Astrocyte of the spinal cord (primary cell): ENCODE data around the gene C2CD4C.
"Not testable (repeated sequence)": the region's sequence is repeated elsewhere in the genome, so short reads cannot be mapped to it uniquely, and the experiment has no call there.

ENCODE experiments used
- DNase-seq: peaks from one replicate; pipeline ENCODE4 v3.0.0; 2011; ENCODE audit warnings: low read depth, low spot score
- H3K4me3 ChIP-seq: 2 replicates; pipeline ENCODE4 v1.5.1; 2011; ENCODE audit warnings: low read depth, mild to moderate bottlenecking, low read length, moderate library complexity
- CTCF ChIP-seq: IDR thresholded peaks from 2 replicates; pipeline ENCODE4 v1.5.1; 2012; ENCODE audit warnings: low read depth, mild to moderate bottlenecking, low read length, inconsistent platforms
- in situ Hi-C: cut with HindIII; loops from 2 replicates; pipeline ENCODE4 v1.10.0; 2017; ENCODE audit warnings: low sequenced_read_pairs

The C2CD4C gene

GRCh38 chr19:384799-385169, 24.2 kb downstream of the C2CD4C start:
- H3K4me3 ChIP-seq, result no peak overlapping the region
- no peak for TF ChIP-seq CTCF
- no peak for DNase-seq
- in situ Hi-C loops, result no loop called here

DNA sequence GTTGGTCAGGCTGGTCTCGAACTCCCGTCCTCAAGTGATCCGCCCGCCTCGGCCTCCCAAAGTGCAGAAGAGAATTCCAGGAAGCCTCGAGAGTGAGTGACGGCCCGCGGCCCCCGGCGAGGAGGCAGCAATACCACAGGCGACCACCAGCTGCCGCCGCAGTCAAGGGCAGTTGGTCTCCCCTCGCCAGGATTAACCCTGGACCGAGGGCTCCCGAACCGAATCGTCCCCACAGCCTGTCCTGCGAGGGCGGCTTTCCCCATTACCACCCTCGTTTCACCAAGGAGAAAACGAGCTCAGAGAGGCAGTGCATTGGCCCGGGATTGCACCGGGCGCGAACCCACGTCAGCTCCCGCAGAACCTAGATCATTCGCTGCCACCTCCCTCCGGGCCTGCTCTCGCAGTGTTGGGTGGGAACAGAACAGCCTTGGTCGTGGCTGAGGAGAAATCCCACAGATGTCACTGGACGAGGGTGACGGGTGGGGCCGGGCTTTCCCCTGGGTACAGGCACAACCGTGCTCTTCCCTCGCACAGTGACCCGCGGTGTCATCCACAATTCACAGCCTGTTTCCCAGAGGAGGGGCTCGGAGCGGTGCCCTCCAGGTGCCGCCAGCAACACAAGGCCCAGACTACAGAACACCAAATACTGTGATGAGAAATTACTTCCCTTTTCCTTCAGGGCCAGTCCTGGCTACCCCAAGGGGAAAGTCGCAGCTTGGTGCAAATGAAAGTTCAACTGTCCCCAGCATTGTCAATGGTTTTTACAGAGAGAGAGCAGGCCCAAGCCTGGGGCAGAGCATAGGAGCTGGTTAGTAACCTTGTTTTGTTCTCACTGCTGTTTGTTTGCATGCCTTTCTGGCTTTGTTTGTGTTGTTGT, 24.8 kb downstream of the C2CD4C start:
- peak; percentile 41 for TF ChIP-seq CTCF
- DNase-seq, result no peak
- H3K4me3 ChIP-seq, result no peak overlapping the region
- in situ Hi-C loops, result no loop called here

- no peak overlapping the region for H3K4me3 ChIP-seq
- in situ Hi-C loops, result no loop called here
- no peak for DNase-seq
- TF ChIP-seq CTCF, result no peak
Measured at GRCh38 chr19:383040-383439, 25.9 kb downstream of the C2CD4C start.

DNA sequence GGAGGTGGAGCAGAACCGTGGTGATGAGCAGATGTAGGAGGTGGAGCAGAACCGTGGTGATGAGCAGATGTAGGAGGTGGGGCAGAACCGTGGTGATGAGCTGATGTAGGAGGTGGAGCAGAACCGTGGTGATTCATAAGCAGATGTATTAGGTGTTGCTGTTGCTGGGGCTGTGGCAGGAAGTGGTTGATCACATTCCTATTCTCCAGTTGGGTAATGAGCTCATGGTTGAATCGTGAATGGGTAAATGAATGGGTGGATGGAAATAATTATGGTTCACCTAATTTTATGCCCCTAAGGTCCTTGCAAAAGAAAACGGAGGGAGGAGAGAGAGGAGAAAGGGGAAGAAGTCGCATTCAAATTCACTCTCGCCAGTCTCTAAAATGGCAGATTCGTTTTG, 26.4 kb downstream of the C2CD4C start:
- H3K4me3 ChIP-seq, in situ Hi-C loops: not testable (repeated sequence)
- peak; percentile 35 for DNase-seq

- in situ Hi-C loops, DNase-seq, H3K4me3 ChIP-seq: not testable (repeated sequence)
Measured at GRCh38 chr19:381901-382300, 27.0 kb downstream of the C2CD4C start.

DNA sequence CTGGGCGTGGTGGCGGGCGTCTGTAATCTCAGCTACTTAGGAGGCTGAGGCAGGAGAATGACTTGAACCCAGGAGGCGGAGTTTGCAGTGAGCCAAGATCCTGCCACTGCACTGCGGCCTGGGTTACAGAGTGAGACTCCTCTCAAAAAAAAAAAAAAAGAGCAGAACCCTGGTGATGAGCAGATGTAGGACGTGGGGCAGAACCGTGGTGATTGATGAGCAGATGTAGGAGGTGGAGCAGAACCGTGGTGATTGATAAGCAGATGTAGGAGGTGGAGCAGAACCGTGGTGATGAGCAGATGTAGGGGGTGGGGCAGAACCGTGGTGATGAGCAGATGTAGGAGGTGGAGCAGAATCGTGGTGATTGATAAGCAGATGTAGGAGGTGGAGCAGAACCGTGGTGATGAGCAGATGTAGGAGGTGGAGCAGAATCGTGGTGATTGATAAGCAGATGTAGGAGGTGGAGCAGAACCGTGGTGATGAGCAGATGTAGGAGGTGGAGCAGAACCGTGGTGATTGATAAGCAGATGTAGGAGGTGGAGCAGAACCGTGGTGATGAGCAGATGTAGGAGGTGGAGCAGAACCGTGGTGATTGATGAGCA, 28.2 kb downstream of the C2CD4C start:
- in situ Hi-C loops, H3K4me3 ChIP-seq, DNase-seq: not testable (repeated sequence)

GRCh38 chr19:379796-380195, 29.2 kb downstream of the C2CD4C start:
- TF ChIP-seq CTCF, result no peak
- no peak overlapping the region for H3K4me3 ChIP-seq
- in situ Hi-C loops, result no loop called here
- no peak for DNase-seq

GRCh38 chr19:378706-379105, 30.2 kb downstream of the C2CD4C start:
- TF ChIP-seq CTCF, result no peak
- DNase-seq, result no peak

More at GRCh38 chr19:378706-379105, 30.2 kb downstream of the C2CD4C start:
- in situ Hi-C loops, result no loop called here
- no peak overlapping the region for H3K4me3 ChIP-seq
